HPDE6-E6E7 (cell line): ENCODE measurements around the gene DCTN2.

ENCODE experiments used
- DNase-seq: peaks from one replicate; pipeline ENCODE4 v3.0.0; 2011; ENCODE audit warnings: missing footprints; ENCODE audit errors: extremely low spot score

The DCTN2 gene

DNA sequence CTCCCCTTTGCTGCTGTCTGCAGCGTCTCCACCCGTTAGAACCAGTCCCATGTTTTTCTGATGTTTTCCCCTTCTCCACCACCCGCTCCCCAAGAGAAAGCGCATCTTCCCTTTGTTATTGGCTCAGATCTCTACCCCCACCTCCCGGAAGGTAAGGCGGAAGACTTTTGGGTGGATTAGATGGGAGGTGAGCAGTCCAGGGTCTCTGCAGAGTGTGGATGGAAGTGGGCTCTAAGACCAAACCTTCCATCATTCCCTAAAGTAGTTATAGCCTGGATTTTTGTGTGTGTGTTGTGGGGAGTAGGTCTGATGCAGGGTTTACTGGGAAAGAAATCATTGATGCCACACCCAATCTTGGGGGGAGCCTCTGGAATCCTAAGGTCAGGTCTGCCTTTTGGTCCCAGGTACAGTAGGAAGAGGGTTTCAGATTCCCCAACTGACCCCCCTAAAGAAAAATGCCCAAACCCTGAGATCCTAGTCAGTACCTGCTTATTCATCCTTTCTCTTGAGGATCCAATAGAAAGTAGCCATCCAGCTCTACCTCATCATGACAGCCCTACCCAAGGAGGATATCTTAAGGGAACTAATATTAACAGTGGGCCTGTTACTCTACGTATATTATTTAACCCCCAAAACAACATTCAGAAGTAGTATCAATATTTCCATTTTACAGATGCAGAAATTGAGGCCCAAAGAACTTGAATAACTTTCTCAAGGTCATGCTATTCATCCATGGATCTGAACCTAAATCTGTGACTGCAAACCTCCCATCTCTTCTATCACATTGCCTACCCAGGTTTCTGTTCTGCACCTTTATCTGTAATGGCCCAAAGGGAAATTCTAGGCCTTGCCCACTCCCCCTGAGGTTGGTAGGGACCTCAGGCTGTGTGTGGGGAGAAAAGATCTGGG, 3.9 kb upstream of the DCTN2 start:
- no peak for DNase-seq

DNA sequence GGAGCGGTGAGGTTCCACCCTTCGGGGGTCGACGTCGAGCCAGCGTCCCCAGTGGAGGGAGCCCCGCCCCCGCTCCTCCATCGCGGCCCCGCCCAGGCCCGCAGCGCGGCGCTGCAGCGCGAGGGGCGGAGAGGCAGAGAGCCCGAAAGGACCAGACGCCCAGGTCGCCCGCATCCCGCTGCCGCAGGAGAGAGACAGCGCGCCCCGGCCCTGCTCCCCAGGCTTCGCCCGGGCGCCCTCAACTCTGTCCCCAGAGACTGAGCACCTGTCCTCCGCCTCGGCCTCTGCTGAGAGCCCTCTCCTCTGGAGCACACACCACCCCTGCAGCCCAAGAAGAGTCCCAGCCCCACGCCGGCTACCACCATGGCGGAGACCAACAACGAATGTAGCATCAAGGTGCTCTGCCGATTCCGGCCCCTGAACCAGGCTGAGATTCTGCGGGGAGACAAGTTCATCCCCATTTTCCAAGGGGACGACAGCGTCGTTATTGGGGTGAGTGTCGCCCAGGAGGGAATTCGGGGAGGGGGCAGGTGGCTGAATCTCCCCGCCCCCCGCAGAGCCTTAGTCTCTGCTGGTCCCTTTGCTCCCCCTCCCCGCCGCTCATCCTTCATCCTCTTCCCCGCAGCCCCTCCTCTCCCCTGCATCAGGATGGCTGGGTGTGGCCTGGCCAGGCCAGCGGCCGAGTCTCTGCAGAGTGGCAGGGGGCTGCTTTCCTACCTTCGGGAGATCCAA, 3.1 kb upstream of the DCTN2 start, which contains the start of gene KIF5A:
KIF5A (plus strand) TSS at position 136 of the 732 bp plus-strand sequence; CDS start at position 364, 228 bp downstream.
- no peak for DNase-seq

DNA sequence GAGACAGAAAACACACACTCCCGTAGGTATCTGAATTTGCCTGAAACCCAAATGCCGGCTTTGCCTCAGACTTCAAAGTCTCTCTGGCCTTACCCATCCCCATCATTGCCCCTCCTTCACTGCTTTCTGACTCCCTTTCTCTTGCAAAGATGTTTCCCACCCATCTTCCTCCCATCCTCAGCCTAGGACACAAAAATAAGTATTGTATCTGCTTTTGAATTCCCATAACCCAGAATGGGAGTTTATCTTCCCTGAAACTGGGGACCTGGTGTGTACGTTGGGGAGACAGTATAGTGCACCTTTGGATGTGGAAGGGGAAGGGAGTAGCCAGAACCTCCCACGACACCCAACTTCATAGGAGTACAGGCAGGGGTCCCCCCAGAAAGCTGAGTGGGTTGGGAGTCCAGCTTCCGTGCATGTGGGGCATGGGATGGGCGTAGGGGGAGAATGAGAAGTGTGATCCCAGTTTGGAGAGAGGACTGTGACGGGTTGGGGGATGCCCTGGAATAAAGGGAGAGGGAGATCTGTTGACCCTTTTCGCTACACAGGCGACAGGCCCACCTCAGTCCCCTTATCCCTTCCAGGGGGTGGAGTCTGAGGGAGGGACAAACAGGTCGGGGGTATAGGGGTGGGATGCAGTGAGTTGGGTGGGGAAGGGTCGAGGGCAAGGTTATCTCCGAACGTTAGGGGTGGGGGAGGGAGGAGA, 2.4 kb upstream of the DCTN2 start:
- DNase-seq: no peak

GRCh38 chr12:57548488-57548887, 1.5 kb upstream of the DCTN2 start:
- DNase-seq: no peak

DNA sequence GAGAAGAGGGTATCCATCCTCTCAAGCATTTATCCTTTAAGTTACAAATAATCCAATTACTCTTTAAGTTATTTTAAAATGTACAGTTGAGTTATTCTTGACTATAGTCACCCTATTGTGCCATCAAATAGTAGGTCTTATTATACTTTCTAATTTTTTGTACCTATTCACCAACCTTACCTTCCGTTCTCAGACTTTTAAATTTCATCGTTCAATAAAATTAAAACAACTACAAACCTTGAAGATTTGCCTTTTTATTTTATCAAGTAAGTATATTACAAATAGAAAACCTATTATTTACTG, 972 bp upstream of the DCTN2 start:
- no peak for DNase-seq

- no peak for DNase-seq
Measured at GRCh38 chr12:57547288-57548012, 458 bp upstream of the DCTN2 start.

DNA sequence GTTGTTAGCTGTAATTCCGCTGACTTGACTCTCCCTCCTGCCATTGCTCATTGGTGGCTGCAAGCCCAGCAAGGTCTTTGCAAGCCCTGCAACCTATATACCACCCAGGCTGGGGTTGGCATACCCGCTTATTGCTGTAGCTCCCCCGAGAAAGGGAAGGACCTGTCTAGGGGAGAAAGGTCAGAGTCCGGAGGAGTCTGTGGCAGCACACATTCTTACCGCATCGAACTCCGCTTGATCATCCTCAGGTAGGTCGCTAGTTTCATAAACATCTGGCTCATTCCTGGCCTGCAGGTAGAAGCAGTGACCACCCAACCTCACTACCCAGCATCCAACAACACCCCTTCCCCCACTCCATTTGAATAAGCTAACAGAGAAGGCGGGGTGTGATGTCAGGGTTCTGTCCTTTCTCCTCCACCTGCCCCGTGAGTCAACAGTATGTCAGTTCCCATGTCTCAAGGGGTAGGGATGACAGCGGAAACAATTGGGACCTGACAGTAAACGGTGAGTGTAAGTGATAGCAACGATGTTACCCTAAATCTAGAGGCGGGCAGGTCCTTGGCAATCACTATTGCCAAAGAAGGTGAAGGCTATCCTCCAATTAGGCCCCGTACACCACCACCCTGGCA, 1.1 kb downstream of the DCTN2 start:
- peak; percentile 62 for DNase-seq

DNA sequence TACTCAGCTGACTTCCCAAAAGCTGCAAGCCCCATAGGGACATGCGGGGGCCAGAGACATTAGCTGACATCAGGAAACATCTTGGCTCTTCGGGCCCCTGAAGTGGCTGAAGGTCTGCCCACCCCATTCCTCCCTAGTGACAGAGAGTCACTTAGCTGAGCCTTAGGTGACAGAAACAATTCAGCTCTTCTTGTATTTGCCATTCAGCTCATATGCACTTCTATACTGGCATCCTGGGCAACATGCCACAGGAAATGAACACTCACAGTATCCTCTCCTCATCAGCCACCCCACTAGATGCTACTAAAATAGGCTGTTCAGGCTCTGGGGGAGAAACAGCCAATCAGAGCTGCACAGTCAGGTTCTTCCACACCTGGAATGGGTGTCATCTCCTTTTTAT, 3.4 kb downstream of the DCTN2 start:
- DNase-seq: no peak

DNA sequence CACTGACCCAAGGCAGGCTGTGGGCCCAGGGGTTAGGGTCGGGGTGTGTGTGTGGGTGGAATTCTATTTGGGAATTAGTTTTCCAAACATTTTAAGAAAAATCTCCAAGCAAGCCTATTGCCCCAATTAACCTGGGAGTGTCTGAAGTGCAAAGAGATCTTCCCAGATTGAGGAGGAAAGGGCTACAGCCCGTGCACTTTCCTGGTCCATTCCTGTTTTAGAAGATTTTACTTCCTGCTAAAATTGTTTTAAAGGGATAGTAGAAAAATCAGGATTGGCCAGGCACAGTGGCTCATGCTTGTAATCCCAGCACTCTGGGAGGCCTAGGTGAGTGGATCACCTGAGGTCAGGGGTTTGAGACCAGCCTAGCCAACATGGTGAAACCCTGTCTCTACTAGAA, 5.3 kb downstream of the DCTN2 start:
- DNase-seq: no peak

- no peak for DNase-seq
Measured at GRCh38 chr12:57541001-57541400, 6.0 kb downstream of the DCTN2 start.

GRCh38 chr12:57539134-57539768, 7.7 kb downstream of the DCTN2 start:
- DNase-seq: no peak

DNA sequence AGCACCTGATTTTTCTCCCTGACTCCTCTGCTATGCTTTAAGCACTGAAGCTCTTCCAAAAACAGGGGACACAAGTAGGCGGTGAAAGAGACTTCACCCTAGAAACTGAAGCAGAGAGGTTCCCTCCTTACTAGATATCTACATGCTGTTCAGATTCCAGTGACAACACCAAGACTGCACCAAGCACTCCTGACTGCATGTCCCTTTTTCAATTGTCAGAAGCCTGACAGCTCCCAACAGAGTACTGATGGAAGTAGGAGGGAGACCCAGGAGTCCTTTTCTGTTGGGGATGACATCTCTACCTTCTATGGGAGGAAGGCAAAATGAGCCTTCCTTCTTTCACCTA, 10.4 kb downstream of the DCTN2 start:
- DNase-seq: no peak

GRCh38 chr12:57535764-57536596, 11.0 kb downstream of the DCTN2 start:
- DNase-seq: no peak

- no peak for DNase-seq
Measured at GRCh38 chr12:57534991-57535543, 11.9 kb downstream of the DCTN2 start.

DNA sequence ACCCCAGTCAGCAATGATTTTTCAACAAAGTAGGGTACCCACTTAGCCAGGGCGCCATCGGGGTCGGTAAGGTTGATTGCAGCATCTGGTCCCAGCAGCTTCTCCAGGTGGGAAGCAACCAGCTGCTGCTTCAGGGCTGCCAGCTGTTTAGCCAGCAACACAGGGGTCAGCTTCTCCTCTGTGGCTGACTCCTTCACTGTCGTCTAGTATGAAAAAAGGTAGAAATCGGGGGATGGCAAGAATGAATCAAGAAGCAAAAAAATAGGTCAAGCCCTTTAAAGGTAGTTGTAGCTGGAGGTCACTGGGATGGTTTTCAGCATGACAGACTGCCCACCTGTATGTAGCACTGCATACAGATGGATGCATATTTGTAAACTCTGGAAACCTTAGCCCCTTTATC, 12.7 kb downstream of the DCTN2 start:
- DNase-seq: no peak

DNA sequence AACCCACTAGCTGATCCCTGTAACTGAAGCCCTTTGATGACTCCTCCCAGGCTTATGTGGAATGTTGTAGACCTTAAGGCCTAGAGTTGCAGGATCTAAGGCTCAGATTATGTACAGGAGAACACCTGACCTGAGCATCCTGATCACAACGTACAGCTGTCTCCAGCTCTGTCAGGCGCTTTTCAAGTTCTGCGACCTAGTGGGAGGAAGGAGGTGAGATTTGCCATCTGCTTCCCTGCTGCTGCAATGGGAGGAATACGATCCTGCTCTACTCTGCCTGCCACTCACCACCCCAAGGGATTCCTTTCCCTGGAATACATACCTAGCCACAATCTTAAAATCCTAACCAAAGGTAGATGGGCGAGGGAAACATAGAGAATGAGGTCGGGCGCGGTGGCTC, 13.9 kb downstream of the DCTN2 start:
- DNase-seq: no peak

GRCh38 chr12:57531836-57532235, 15.2 kb downstream of the DCTN2 start:
- DNase-seq: no peak

GRCh38 chr12:57530396-57531142, 16.4 kb downstream of the DCTN2 start:
- DNase-seq: no peak

DNA sequence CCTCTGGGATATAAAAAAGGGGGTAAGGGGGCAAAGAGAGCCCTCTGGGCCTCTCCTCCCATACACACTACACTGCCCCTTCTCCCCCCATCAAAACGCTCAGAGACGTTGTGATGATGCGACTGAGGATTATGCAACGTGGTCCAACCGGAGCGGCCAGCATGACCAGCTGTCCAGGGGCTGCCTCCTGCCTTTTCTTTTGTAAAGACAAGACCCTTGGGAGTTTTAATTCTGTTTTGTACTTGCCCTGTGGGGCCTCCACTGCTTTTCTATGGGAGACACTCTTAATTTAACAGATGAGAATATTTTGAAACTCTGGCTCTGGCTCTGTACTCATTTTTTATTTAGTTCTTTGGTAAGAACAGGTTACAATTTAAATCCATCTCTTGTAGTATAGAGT, 17.2 kb downstream of the DCTN2 start:
- no peak for DNase-seq
